ENCODE results near the gene SNHG17.

SNHG17 gene

DNA sequence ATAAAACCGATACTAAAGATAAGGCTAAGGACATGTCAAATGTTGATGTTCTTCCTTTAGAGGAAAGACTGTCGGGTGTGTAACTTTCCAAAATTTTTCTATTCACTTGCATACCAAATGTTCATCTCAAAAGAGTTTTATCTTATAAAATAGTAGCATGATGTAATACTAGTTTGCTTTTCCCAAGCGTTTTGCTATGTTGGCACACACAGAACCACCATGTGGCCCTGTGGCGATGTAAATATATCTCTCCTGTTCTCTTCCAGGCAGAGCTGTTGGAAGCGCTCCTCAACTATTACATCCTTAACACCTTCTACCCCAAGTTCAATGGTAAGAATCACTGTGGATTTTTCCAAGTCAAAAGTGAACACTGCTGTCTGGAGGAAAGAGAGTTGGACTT, 62.3 kb downstream of the SNHG17 start:
- no peak overlapping the region for H3K4me3 ChIP-seq (ENCODE audit: low read depth, low read length)
- H3K9me3 ChIP-seq (ENCODE audit: control insufficient read depth, insufficient read depth, low read depth, low read length) = peaks cover 4% of the 10 kb centered on the region
- no peaks in the 10 kb centered on the region for H3K27me3 ChIP-seq (ENCODE audit: control insufficient read depth, insufficient read depth, low read length)
- H3K36me3 ChIP-seq (ENCODE audit: control insufficient read depth, insufficient read depth, low read length) = no peaks in the 10 kb centered on the region
- H3K27ac ChIP-seq (ENCODE audit: low read depth, low read length) = no peak overlapping the region
- no peaks in the 10 kb centered on the region for H3K4me1 ChIP-seq (ENCODE audit: control insufficient read depth, insufficient read depth, low read length)
- no peak overlapping the region for H3K9ac ChIP-seq (ENCODE audit: low read length)
